ENCODE data around the gene MRPL36. TPM values are rescaled to one million over a fixed set of nuclear protein-coding genes. Genes with fewer than 3 reads are reported as not detected.

MRPL36 gene
- total and polyA plus RNA-seq, 2 of the 4 experiments (the other 2 are of a cell fraction), result 85.9 to 103 TPM

GRCh38 chr5:1757511-1757910, 42.1 kb downstream of the MRPL36 start:
- H3K14ac ChIP-seq (replicated peaks; ENCODE audit: low read depth, low read length), result no peak overlapping the region
- H3K56ac ChIP-seq (ENCODE audit: extremely low read depth, insufficient read depth, low read length), result no peak overlapping the region
- no peak overlapping the region for H3K9ac ChIP-seq (ENCODE audit: low read depth, low read length)
- H2BK20ac ChIP-seq (ENCODE audit: low read depth, low read length), result no peak overlapping the region
- no peaks in the 10 kb centered on the region for H3K79me1 ChIP-seq (ENCODE audit: low read depth in 1 of 2, low read length in 2 of 2)
- no peaks in the 10 kb centered on the region for H3K36me3 ChIP-seq (ENCODE audit: control insufficient read depth, insufficient read depth, low read length)
- no peak for ATAC-seq (ENCODE audit: low read depth)
- no peaks in the 10 kb centered on the region for H3K4me1 ChIP-seq (ENCODE audit: control insufficient read depth, insufficient read depth, low read length)
- H3K4me2 ChIP-seq (ENCODE audit: low read depth, low read length), result no peak overlapping the region
- ChIA-PET POLR2A (ENCODE audit: unreplicated experiment) (no interaction called here), CTCF (no interaction called here)
- no peak overlapping the region for H3K4ac ChIP-seq (ENCODE audit: low read depth, low read length)
- dilution Hi-C loops (cut with HindIII; ENCODE audit: low sequenced_read_pairs, unreplicated experiment) (no loop called here), in situ Hi-C loops (cut with MboI; ENCODE audit: low sequenced_read_pairs) (loop anchor here (5.0 kb wide), 1 partner anchor 285 kb away; no protein-coding TSS in a partner anchor), intact Hi-C loops (cut with micrococcal nuclease) (no loop called here)
- H4K8ac ChIP-seq (ENCODE audit: low read depth in 2 of 2, low read length in 2 of 2), result no peak overlapping the region
- H2AK9ac ChIP-seq (replicated peaks; ENCODE audit: low read depth, low read length, poor library complexity), result no peak overlapping the region
- no peak overlapping the region for H3K23ac ChIP-seq (ENCODE audit: low read depth, low read length)
- H2AK5ac ChIP-seq (ENCODE audit: low read depth, low read length), result no peak overlapping the region
- no peak overlapping the region for H2BK15ac ChIP-seq (ENCODE audit: low read depth, low read length)
- TF ChIP-seq NFE2L2 (IDR thresholded peaks at IDR 0.05; ENCODE audit: low read depth, low read length), result no peak
- no peak for TF ChIP-seq MAFK (IDR thresholded peaks at IDR 0.05; ENCODE audit: low read depth, low read length)
- TF ChIP-seq POLR2A (IDR thresholded peaks at IDR 0.05; ENCODE audit: low read depth, low read length), result no peak
- no peak for TF ChIP-seq CTCF (conservative IDR thresholded peaks at IDR 0.05; ENCODE audit: low read depth, low read length)
- no peak for TF ChIP-seq RFX5 (IDR thresholded peaks at IDR 0.05; ENCODE audit: low read depth, low read length)
- TF ChIP-seq ELK1 (IDR thresholded peaks at IDR 0.05; ENCODE audit: borderline replicate concordance, low read depth, low read length), result no peak
- no peak for TF ChIP-seq BHLHE40 (IDR thresholded peaks at IDR 0.05; ENCODE audit: low read depth, low read length)
- TF ChIP-seq MAZ (IDR thresholded peaks at IDR 0.05; ENCODE audit: borderline replicate concordance, low read depth, low read length), result no peak
- no peak for TF ChIP-seq FOS (IDR thresholded peaks at IDR 0.05; ENCODE audit: low read depth, low read length)
- no peak for TF ChIP-seq RAD21 (IDR thresholded peaks at IDR 0.05; ENCODE audit: low read length)
- TF ChIP-seq MXI1 (IDR thresholded peaks at IDR 0.05; ENCODE audit: borderline replicate concordance, low read depth, low read length), result no peak
- TF ChIP-seq RCOR1 (IDR thresholded peaks at IDR 0.05; ENCODE audit: insufficient replicate concordance, low read length), result no peak
- TF ChIP-seq CHD1 (IDR thresholded peaks at IDR 0.05; ENCODE audit: low read depth, low read length), result no peak
- no peak for TF ChIP-seq SMC3 (IDR thresholded peaks at IDR 0.05; ENCODE audit: low read depth, low read length)
- no peak for TF ChIP-seq CEBPB (IDR thresholded peaks at IDR 0.05; ENCODE audit: low read depth, low read length)
- TF ChIP-seq USF2 (IDR thresholded peaks at IDR 0.05; ENCODE audit: low read depth, low read length), result no peak
- H3K27me3 ChIP-seq (ENCODE audit: control insufficient read depth, insufficient read depth, low read length), result peaks cover 17% of the 10 kb centered on the region; the same call in 1 of the 2 replicates
- DNase-seq, result no peak
- peaks cover 2% of the 10 kb centered on the region; the same call in 1 of the 2 replicates for H3K9me3 ChIP-seq (ENCODE audit: control insufficient read depth, insufficient read depth, low read length)
- no TSS peak for BruUV-seq (replicated peaks)
- H4K5ac ChIP-seq (ENCODE audit: low read depth, low read length), result no peak overlapping the region
- no peak overlapping the region for H2BK120ac ChIP-seq (ENCODE audit: low read depth, low read length)
- no peak overlapping the region for H2BK5ac ChIP-seq (ENCODE audit: low read depth, low read length, poor library complexity, severe bottlenecking)
- no peaks in the 10 kb centered on the region for H4K20me1 ChIP-seq (ENCODE audit: insufficient read depth, low read length)
- H4K91ac ChIP-seq (ENCODE audit: insufficient read depth, low read depth, low read length), result no peak overlapping the region
- no CpG with 5 or more reads among the region's 10 CpGs for WGBS, 2 experiments (ENCODE audit: extremely low coverage in 2 of 2, insufficient read length in 1 of 2)
- no peak overlapping the region for H2AFZ ChIP-seq (replicated peaks; ENCODE audit: low read length, poor library complexity)
- no peaks in the 10 kb centered on the region for H3K9me1 ChIP-seq (ENCODE audit: insufficient read depth, low read length)
- no peak overlapping the region for H3K18ac ChIP-seq (ENCODE audit: low read depth, low read length)
- H3K4me3 ChIP-seq (ENCODE audit: insufficient read depth, low read depth, low read length), result no peak overlapping the region
- H3K27ac ChIP-seq (ENCODE audit: insufficient read depth, low read length), result no peak overlapping the region

Measured in IMR-90 (cell line).